ENCODE data around the gene AGAP5.
"Not testable (repeated sequence)": the region's sequence is repeated elsewhere in the genome, so short reads cannot be mapped to it uniquely, and the experiment has no call there.

Gene AGAP5

DNA sequence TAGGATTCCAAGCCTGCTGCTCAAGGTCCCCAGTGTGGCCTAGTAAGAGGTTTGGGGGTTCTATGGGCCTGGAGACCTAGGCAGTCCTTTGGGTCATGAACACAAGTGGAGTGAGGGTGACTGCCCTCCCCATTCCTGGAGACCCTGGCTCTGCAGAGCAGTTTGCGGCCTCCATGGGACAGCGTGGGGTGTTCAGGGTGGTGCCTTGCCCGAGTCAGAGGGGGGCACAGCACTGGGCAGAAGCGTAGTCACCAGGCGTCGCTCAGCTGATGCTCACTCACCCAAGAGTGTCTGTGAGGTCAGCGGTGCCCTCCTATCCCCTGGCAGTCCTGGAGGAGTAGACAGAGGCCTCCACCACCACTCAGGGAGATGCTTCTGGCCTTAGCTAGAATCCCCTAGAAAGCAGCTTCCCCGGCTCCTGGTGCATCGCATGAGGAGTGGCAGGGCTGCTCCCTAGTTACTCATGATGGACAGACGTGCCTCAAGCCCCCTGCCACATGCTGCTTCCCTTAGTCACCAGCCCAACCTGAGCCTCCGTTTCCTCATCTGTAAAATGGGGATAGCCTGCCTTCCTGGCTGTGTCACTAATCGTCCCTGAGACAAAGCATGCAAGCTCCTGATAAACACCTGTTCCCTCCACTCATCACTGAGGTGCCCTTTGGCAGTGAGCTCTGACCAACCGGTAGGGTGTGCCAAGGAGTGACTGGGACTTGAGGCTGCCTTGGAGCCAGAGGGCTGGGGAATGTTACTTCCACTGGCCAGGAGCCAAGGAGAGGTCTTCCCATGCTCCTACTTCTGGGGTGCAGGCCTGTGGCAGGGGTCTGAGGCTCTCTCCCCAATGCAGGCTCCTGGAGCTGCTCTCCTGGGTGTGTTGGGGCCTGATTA is 33.5 kb downstream of the AGAP5 start:
- not testable (repeated sequence) for H2AFZ ChIP-seq (ENCODE audit: low read depth); H3K36me3 ChIP-seq (ENCODE audit: insufficient read depth); H3K79me2 ChIP-seq (ENCODE audit: insufficient read depth, low read depth); H4K20me1 ChIP-seq (ENCODE audit: insufficient read depth); H3K9ac ChIP-seq; H3K27ac ChIP-seq; H3K4me3 ChIP-seq (IDR thresholded peaks at IDR 0.05; ENCODE audit: insufficient read depth, low read depth, low read length); H3K27me3 ChIP-seq (ENCODE audit: insufficient read depth, low read depth); H3K4me2 ChIP-seq; H3K4me1 ChIP-seq (ENCODE audit: low read depth, poor library complexity, severe bottlenecking)

DNA sequence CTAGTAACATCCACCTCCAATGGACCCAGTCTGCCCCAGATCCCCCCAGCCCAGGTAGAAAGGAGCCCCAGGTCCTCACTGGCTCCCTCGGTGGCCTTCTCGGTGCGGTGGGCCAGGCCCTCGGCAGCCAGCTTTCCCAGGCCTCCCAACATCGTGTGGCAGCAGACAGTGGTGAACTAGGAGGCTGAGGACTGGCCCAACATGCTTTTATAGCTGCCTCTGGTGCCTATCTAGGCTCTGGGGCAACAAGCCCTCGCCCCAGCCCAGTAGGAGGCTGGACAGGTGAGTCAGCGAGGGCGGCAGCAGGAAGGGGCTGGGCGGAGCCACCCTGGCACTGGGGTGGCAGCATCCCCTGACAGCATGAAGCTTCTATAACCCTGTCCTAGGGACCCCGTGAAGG is 34.3 kb downstream of the AGAP5 start:
- H3K36me3 ChIP-seq (ENCODE audit: insufficient read depth); H3K27me3 ChIP-seq (ENCODE audit: insufficient read depth, low read depth); H3K79me2 ChIP-seq (ENCODE audit: insufficient read depth, low read depth); H3K9ac ChIP-seq; H4K20me1 ChIP-seq (ENCODE audit: insufficient read depth); H3K4me1 ChIP-seq (ENCODE audit: low read depth, poor library complexity, severe bottlenecking); H3K4me2 ChIP-seq; H3K27ac ChIP-seq; H2AFZ ChIP-seq (ENCODE audit: low read depth); H3K4me3 ChIP-seq (IDR thresholded peaks at IDR 0.05; ENCODE audit: insufficient read depth, low read depth, low read length): not testable (repeated sequence)

GRCh38 chr10:73662705-73663104 is 35.2 kb downstream of the AGAP5 start:
- not testable (repeated sequence) for H3K36me3 ChIP-seq (ENCODE audit: insufficient read depth)

GRCh38 chr10:73655990-73656298 is 42.0 kb downstream of the AGAP5 start, which contains the start of gene SYNPO2L:
Gene SYNPO2L, minus strand, starts transcription at chr10:73656029. Its CDS starts 107 bp downstream, at chr10:73655922.
- Histone ChIP-seq H4K20me1 (ENCODE audit: insufficient read depth) (no peaks in the 10 kb centered on the region), H3K27ac (no peak within 1 kb of the TSS), H2AFZ (ENCODE audit: low read depth) (no peak within 1 kb of the TSS), H3K36me3 (ENCODE audit: insufficient read depth) (no peaks in the 10 kb centered on the region), H3K79me2 (ENCODE audit: insufficient read depth, low read depth) (no peaks in the 10 kb centered on the region), H3K4me1 (ENCODE audit: low read depth, poor library complexity, severe bottlenecking) (peaks cover 5% of the 10 kb centered on the region), H3K9ac (no peak within 1 kb of the TSS), H3K27me3 (ENCODE audit: insufficient read depth, low read depth) (no peaks in the 10 kb centered on the region), H3K4me2 (no peak within 1 kb of the TSS), H3K4me3 (IDR thresholded peaks at IDR 0.05; ENCODE audit: insufficient read depth, low read depth, low read length) (no peak within 1 kb of the TSS)
- TF ChIP-seq, protein P1, sequence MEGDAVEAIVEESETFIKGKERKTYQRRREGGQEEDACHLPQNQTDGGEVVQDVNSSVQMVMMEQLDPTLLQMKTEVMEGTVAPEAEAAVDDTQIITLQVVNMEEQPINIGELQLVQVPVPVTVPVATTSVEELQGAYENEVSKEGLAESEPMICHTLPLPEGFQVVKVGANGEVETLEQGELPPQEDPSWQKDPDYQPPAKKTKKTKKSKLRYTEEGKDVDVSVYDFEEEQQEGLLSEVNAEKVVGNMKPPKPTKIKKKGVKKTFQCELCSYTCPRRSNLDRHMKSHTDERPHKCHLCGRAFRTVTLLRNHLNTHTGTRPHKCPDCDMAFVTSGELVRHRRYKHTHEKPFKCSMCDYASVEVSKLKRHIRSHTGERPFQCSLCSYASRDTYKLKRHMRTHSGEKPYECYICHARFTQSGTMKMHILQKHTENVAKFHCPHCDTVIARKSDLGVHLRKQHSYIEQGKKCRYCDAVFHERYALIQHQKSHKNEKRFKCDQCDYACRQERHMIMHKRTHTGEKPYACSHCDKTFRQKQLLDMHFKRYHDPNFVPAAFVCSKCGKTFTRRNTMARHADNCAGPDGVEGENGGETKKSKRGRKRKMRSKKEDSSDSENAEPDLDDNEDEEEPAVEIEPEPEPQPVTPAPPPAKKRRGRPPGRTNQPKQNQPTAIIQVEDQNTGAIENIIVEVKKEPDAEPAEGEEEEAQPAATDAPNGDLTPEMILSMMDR (conservative IDR thresholded peaks at IDR 0.05; ENCODE audit: low read depth, low read length), result no peak

More at GRCh38 chr10:73662705-73663104, 35.2 kb downstream of the AGAP5 start:
- not testable (repeated sequence) for H3K4me2 ChIP-seq; H3K27ac ChIP-seq; H3K4me3 ChIP-seq (IDR thresholded peaks at IDR 0.05; ENCODE audit: insufficient read depth, low read depth, low read length); H3K79me2 ChIP-seq (ENCODE audit: insufficient read depth, low read depth); H2AFZ ChIP-seq (ENCODE audit: low read depth); H3K9ac ChIP-seq; H3K27me3 ChIP-seq (ENCODE audit: insufficient read depth, low read depth); H3K4me1 ChIP-seq (ENCODE audit: low read depth, poor library complexity, severe bottlenecking); H4K20me1 ChIP-seq (ENCODE audit: insufficient read depth)

DNA sequence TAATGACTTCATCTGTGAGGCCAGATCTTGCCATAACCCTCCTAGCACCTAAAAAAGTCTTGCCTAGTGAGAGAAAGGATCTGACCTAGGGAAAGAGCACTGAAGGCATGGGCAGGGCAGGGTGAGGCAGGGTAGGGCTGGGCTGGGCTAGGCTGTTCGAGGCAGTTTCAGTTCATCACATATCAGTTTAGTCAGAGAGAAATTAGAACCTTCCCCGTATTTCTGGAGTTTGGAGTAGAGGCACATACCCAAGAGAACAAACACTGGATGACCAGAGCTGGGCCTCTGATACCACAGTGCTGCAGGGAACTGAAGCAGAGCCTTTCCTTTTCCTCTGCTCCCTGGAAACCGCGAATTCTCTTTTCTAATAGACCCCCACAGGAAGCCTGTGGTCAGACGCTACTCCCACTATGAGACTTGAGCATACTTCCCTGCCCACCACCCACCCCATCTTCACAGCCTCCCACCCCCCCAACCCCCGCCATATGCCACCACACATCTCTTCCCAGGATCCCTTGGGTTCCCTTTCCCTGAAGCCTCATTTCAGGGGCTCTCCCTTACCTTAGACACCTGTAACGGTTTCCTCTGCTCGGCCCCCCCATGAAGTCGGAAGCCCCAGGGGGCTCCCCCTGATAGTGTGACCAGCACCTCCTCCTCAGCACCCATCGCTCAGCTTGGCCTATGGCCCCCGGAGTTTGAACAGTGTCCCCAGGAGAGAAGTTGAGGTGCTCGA is 42.5 kb downstream of the AGAP5 start:
- Histone ChIP-seq H3K4me3 (IDR thresholded peaks at IDR 0.05; ENCODE audit: insufficient read depth, low read depth, low read length) (no peak overlapping the region), H3K4me1 (ENCODE audit: low read depth, poor library complexity, severe bottlenecking) (peaks cover 5% of the 10 kb centered on the region), H3K9ac (no peak overlapping the region), H4K20me1 (ENCODE audit: insufficient read depth) (no peaks in the 10 kb centered on the region), H3K79me2 (ENCODE audit: insufficient read depth, low read depth) (no peaks in the 10 kb centered on the region), H3K4me2 (no peak overlapping the region), H3K36me3 (ENCODE audit: insufficient read depth) (no peaks in the 10 kb centered on the region), H3K27me3 (ENCODE audit: insufficient read depth, low read depth) (no peaks in the 10 kb centered on the region), H3K27ac (no peak overlapping the region), H2AFZ (ENCODE audit: low read depth) (no peak overlapping the region)
- TF ChIP-seq, protein P1 (conservative IDR thresholded peaks at IDR 0.05; ENCODE audit: low read depth, low read length), result no peak

Data from KMS-11 (cell line).